Adrenal gland (tissue), 12 donors: ENCODE data around the gene TPT1. TPM values are rescaled to one million over a fixed set of nuclear protein-coding genes. Genes with fewer than 3 reads are reported as not detected.

Experiments used
- DNase-seq, 7 donors: peaks; one replicate each; pipeline ENCODE4 v3.0.0-alpha.2; 2019 to 2020
- H3K27ac ChIP-seq, 5 donors: fragments of 200-600 bp; sonication (generic) in 4 of 5; 1 replicate in 3 of 5; 2 replicates in 2 of 5; pipeline versions ENCODE4 v1.5.1 to v1.8.0; 2016 to 2020; ENCODE audit warnings: mild to moderate bottlenecking in 1 of 5
- H3K27me3 ChIP-seq: fragments of 200-600 bp; 2 replicates; pipeline ENCODE4 v1.8.0; 2021
- H3K36me3 ChIP-seq, 2 donors: fragments of 200-600 bp; replicated peaks in 1 of 2; 1 replicate in 1 of 2; 2 replicates in 1 of 2; pipeline versions ENCODE4 v1.5.1 to v1.8.0; 2018 to 2022
- H3K4me1 ChIP-seq, 2 donors: fragments of 200-600 bp; replicated peaks in 1 of 2; 1 replicate in 1 of 2; 2 replicates in 1 of 2; pipeline versions ENCODE4 v1.5.1 to v1.8.0; 2018 to 2021
- H3K4me3 ChIP-seq, 4 donors: fragments of 200-600 bp; sonication (generic) in 3 of 4; one replicate each; pipeline ENCODE4 v1.5.1; 2016 to 2018
- H3K9me3 ChIP-seq, 3 donors: fragments of 200-600 bp; sonication (generic) in 1 of 3; replicated peaks in 1 of 3; 1 replicate in 2 of 3; 2 replicates in 1 of 3; pipeline versions ENCODE4 v1.5.1 to v1.8.0; 2016 to 2021
- CTCF ChIP-seq, 6 experiments: fragments of 450-650 bp in 4 of 6; fragments of 200-600 bp in 2 of 6; sonication (generic) in 1 of 6; IDR thresholded peaks; 1 replicate in 5 of 6; 2 replicates in 1 of 6; pipeline versions ENCODE4 v1.5.1 to v1.8.0; 2016 to 2021; ENCODE audit warnings: antibody characterized with exemption in 6 of 6, mild to moderate bottlenecking in 2 of 6, moderate library complexity in 1 of 6
- POLR2A ChIP-seq, 2 donors: fragments of 450-650 bp; IDR thresholded peaks; one replicate each; pipeline ENCODE4 v1.6.1; 2017; ENCODE audit warnings: antibody characterized with exemption in 2 of 2, mild to moderate bottlenecking in 2 of 2, moderate library complexity in 1 of 2
- WGBS, 4 donors: extraction: QIAGEN DNeasy Blood & Tissue Kit in 2 of 4; methylation state at CpG; one replicate each; pipeline versions ENCODE4 v1.1.5 to v1.1.7; 2013 to 2017; 5-methylcytosine and 5-hydroxymethylcytosine counted together
- intact Hi-C, 2 donors: fragments of 100-400 bp; cut with DNase I; formaldehyde crosslinking; loops; one replicate each; pipeline versions ENCODE4 v1.14.1 to v1.15.0; 2022 to 2023
- polyA plus RNA-seq, 3 donors: library from polyadenylated mRNA; stranded (reverse); fragments of 200-250 nt in 2 of 3; fragments of 350-450 nt in 1 of 3; fragmentation: Illumina TruSeq in 1 of 3; extraction: RNeasy Lipid Tissue Mini Kit (QIAGEN cat#74804) in 1 of 3; gene quantifications; one replicate each; pipeline ENCODE4 v1.2.3, GENCODE V29; 2013 to 2014
- total RNA-seq, 9 donors: library from RNA; depleted of rRNA in 4 of 9; stranded (reverse); fragments of >200 nt in 4 of 9; fragments of 120-200 nt in 1 of 9; fragmentation: NEBNext Ultra II Directional in 1 of 9; extraction: Animal tissue kit (Norgen Biotek cat#: 25700) in 1 of 9; gene quantifications; one replicate each; pipeline versions ENCODE4 v1.1.0 to v1.2.4, GENCODE V29; 2013 to 2023
- donor health status: healthy with polysubstance abuse.
- donor health status: Bipolar disorder and iron deficiency.
- donor health status: DM: yes; HTN: yes; CAD: no.
- donor health status: DM: no; HTN: no; CAD: no.
- donor health status: DM: no; HTN: no; CAD: no.
- donor health status: DM: yes; HTN: yes; CAD: no.

TPT1 gene
- total and polyA plus RNA-seq, 12 donors: 1,778 to 8,150 (median 4,385) TPM

- no peaks in the 10 kb centered on the region for H3K27me3 ChIP-seq
- no peak overlapping the region for H3K27ac ChIP-seq
- H3K4me1 ChIP-seq: peaks cover 4 to 21% of the 10 kb centered on the region in 2 donors
- no peak for DNase-seq
- TF ChIP-seq CTCF (IDR thresholded peaks at IDR 0.05): no peak
- no peak for TF ChIP-seq POLR2A (IDR thresholded peaks at IDR 0.05)
- intact Hi-C loops: no loop called here
- no peak overlapping the region for H3K4me3 ChIP-seq
- 85 to 92% (median 90%) methylated on average over 5 to 10 of the region's 10 CpGs for WGBS, 4 donors
- H3K36me3 ChIP-seq: no peaks in the 10 kb centered on the region
- H3K9me3 ChIP-seq: no peaks in the 10 kb centered on the region
Measured at GRCh38 chr13:45314822-45315221, 26.2 kb downstream of the TPT1 start.

GRCh38 chr13:45310341-45311131 lies 30.4 kb downstream of the TPT1 start:
- no peak for DNase-seq
- Histone ChIP-seq H3K27me3 (no peaks in the 10 kb centered on the region), H3K4me3 (no peak overlapping the region), H3K9me3 (no peaks in the 10 kb centered on the region), H3K4me1 (peaks cover 0 to 13% of the 10 kb centered on the region in 2 donors), H3K36me3 (no peaks in the 10 kb centered on the region), H3K27ac (no peak overlapping the region)
- 16 to 18% (median 17%) methylated on average over 15 of the region's 15 CpGs for WGBS, 4 donors
- intact Hi-C loops: no loop called here
- TF ChIP-seq POLR2A (IDR thresholded peaks at IDR 0.05): no peak
- TF ChIP-seq CTCF (IDR thresholded peaks at IDR 0.05): no peak

- DNase-seq: no peak
- Histone ChIP-seq H3K4me3 (no peak overlapping the region), H3K27me3 (no peaks in the 10 kb centered on the region), H3K27ac (no peak overlapping the region), H3K9me3 (no peaks in the 10 kb centered on the region), H3K4me1 (peaks cover 0 to 13% of the 10 kb centered on the region in 2 donors), H3K36me3 (no peaks in the 10 kb centered on the region)
- intact Hi-C loops: loop anchor here in 1 of 2 donors (10.0 kb wide), 1 partner anchor 252 kb away; no protein-coding TSS in a partner anchor
- TF ChIP-seq POLR2A (IDR thresholded peaks at IDR 0.05) (no peak), CTCF (IDR thresholded peaks at IDR 0.05) (no peak)
Measured at GRCh38 chr13:45306966-45307365, 34.0 kb downstream of the TPT1 start.

- Histone ChIP-seq H3K4me3 (no peak overlapping the region), H3K27me3 (no peaks in the 10 kb centered on the region), H3K27ac (no peak overlapping the region), H3K36me3 (no peaks in the 10 kb centered on the region), H3K4me1 (no peaks in the 10 kb centered on the region), H3K9me3 (no peaks in the 10 kb centered on the region)
- intact Hi-C loops: loop anchor here in 1 of 2 donors (10.0 kb wide), 1 partner anchor 250 kb away; no protein-coding TSS in a partner anchor
- no peak for TF ChIP-seq POLR2A (IDR thresholded peaks at IDR 0.05)
- TF ChIP-seq CTCF (IDR thresholded peaks at IDR 0.05): no peak
- WGBS, 4 donors: 78 to 84% (median 81%) methylated on average over 5 of the region's 5 CpGs
- DNase-seq: no peak
Measured at GRCh38 chr13:45305079-45305478, 35.9 kb downstream of the TPT1 start.
